A549 (cell line): ENCODE results near the gene TENT4A.

Source experiments
- CHD2 ChIP-seq: fragments of 150-350 bp; IDR thresholded peaks from 2 replicates; pipeline ENCODE4 v1.6.1; 2014; ENCODE audit warnings: low read length; ENCODE audit not compliant: partially characterized antibody
- CTCF ChIP-seq: fragments of >200 bp; sonication (Bioruptor Twin); formaldehyde crosslinking; IDR thresholded peaks from 3 replicates; pipeline ENCODE4 v1.5.1; 2016
- EP300 ChIP-seq, 2 experiments: fragments of >200 bp; sonication (Bioruptor Twin); formaldehyde crosslinking; IDR thresholded peaks; 2 replicates in 1 of 2; 3 replicates in 1 of 2; pipeline ENCODE4 v1.6.1; 2016 to 2017
- MAX ChIP-seq: IDR thresholded peaks from 2 replicates; pipeline ENCODE4 v1.6.1; 2012
- MYC ChIP-seq: IDR thresholded peaks from 2 replicates; pipeline ENCODE4 v1.6.1; 2012; ENCODE audit warnings: mild to moderate bottlenecking, inconsistent platforms, low read length, improper control_type of control experiment, borderline replicate concordance
- POLR2A ChIP-seq: IDR thresholded peaks from 2 replicates; pipeline ENCODE4 v1.6.1; 2012; ENCODE audit warnings: mild to moderate bottlenecking, low read length
- RARB ChIP-seq: fragments of 250-450 bp; sonication (Bioruptor Pico); IDR thresholded peaks from 2 replicates; pipeline ENCODE4 v1.8.0; 2021; ENCODE audit warnings: mild to moderate bottlenecking, moderate library complexity
- RFX5 ChIP-seq: fragments of 450-650 bp; IDR thresholded peaks from 2 replicates; pipeline ENCODE4 v1.7.1; 2014; ENCODE audit warnings: antibody characterized with exemption, mild to moderate bottlenecking, moderate library complexity
- RNF2 ChIP-seq: fragments of 200-600 bp; sonication (generic); IDR thresholded peaks from 2 replicates; pipeline ENCODE4 v1.6.1; 2016; ENCODE audit warnings: low read depth, mild to moderate bottlenecking, antibody characterized with exemption, moderate library complexity, borderline replicate concordance
- SREBF2 ChIP-seq: fragments of 450-650 bp; IDR thresholded peaks from 2 replicates; pipeline ENCODE4 v1.6.1; 2014; ENCODE audit warnings: mild to moderate bottlenecking, moderate library complexity
- USF2 ChIP-seq: fragments of 450-650 bp; IDR thresholded peaks from 2 replicates; pipeline ENCODE4 v1.6.1; 2014; ENCODE audit warnings: antibody characterized with exemption

- TF ChIP-seq SREBF2 (no peak), EP300 (IDR thresholded peaks at IDR 0.05) (no peak), USF2 (no peak), CHD2 (no peak), CTCF (no peak), MAX (no peak), MYC (no peak), RARB (no peak), POLR2A (no peak), RFX5 (no peak), RNF2 (no peak)
Measured at GRCh38 chr5:6761333-6761732, 48.1 kb downstream of the TENT4A start.
